ENCODE data around the gene HSPA6.

DNA sequence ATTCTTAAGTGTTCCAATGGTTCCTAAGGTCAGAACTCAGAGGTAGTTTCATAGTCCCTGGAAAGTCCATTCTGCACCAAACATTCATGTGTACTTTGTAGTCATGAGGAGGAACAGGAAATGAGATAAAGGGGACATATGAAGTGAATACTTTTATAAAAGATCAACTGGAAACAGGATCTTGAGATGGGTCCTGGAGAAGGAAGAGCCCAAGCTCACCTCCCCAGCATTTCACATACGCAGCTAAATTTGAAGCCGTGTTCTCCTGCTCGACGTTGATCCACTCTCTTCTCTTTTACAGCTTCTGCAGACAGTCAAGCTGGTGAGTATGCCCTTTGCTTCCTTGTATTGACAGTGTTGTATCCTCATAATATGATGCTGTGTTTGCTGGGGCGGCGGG lies 18.7 kb upstream of the HSPA6 start:
- TF ChIP-seq, protein P1, sequence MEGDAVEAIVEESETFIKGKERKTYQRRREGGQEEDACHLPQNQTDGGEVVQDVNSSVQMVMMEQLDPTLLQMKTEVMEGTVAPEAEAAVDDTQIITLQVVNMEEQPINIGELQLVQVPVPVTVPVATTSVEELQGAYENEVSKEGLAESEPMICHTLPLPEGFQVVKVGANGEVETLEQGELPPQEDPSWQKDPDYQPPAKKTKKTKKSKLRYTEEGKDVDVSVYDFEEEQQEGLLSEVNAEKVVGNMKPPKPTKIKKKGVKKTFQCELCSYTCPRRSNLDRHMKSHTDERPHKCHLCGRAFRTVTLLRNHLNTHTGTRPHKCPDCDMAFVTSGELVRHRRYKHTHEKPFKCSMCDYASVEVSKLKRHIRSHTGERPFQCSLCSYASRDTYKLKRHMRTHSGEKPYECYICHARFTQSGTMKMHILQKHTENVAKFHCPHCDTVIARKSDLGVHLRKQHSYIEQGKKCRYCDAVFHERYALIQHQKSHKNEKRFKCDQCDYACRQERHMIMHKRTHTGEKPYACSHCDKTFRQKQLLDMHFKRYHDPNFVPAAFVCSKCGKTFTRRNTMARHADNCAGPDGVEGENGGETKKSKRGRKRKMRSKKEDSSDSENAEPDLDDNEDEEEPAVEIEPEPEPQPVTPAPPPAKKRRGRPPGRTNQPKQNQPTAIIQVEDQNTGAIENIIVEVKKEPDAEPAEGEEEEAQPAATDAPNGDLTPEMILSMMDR (IDR thresholded peaks at IDR 0.05; ENCODE audit: insufficient read depth, low read length, poor library complexity, severe bottlenecking): no peak
- no peak for TF ChIP-seq EZH2phosphoT487 (conservative IDR thresholded peaks at IDR 0.05; ENCODE audit: low read length)

All from SU-DHL-6 (cell line).